GM19372 (cell line): ENCODE results near the gene MFSD12.

ENCODE experiments used
- ATAC-seq: cut with Tn5 transposase; IDR thresholded peaks from one replicate; pipeline ENCODE4 v1.9.1; 2021; ENCODE audit warnings: mild to moderate bottlenecking, low read depth, moderate library complexity; ENCODE audit not compliant: unreplicated experiment

Gene MFSD12

DNA sequence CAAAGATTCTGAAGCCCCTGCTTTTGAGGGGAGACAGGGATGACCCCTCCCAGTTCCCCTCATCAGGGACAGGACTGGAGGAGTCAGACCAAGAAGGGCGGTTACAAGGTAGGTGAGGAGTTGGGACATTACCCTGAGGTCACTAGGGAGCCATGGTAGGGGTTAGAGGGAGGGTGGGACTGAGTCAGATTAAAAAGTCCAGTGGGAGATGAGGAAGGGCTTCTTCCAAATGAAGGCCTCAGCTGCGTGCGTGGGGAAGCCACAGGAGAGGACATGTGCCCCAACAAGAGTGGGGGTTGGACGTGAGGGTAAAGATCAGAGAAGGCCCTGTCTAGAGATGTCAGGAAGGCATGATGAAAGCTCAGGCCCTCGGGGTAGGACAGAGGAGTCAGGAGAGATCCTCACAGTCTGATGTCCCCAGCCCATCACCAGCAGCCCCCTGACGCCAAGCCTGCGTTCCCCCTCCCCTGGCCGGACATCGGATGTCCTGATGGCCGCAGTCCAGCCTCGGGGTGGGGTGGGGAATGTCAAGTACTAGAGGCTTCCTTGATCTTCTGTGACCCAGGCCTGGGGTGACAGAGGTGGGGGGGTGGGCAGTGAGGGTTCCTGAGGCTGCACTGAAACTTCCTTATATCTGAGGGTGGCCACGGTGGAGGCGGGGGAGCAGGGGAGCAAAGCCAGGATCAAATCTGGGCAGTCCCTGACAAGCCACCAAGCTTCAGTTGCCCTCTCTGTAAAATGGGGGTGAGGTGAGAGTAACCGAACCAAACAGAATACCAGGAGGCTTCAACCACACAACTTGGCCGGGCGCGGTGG, 6.5 kb upstream of the MFSD12 start:
- no peak for ATAC-seq

- ATAC-seq: peak; percentile 32
Observed at GRCh38 chr19:3556978-3557460, 367 bp downstream of the MFSD12 start.

DNA sequence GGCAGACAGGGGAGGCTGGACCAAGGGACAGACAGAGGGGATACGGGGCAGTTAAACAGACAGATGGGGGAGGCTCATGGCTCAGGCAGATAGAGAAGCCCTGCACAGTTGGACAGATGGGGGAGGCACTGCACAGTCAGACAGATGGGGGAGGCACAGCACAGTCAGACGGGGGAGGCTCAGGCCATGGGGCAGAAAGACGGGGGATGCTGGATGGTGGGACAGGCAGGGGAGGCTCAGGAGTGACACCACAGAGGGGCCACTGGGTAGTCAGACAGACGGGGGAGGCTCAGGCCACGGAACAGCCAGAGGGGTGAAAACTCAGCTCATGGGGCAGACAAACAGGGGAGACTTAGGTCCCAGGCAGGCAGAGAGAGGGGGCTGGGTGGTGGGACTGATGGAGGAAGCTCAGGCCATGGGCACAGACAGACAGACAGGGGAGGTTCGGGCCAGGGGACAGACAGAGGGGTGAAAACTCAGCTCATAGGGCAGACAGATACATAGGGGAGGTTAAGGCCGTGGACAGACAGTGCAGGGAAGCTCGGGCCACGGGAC, 886 bp downstream of the MFSD12 start:
- ATAC-seq: no peak

DNA sequence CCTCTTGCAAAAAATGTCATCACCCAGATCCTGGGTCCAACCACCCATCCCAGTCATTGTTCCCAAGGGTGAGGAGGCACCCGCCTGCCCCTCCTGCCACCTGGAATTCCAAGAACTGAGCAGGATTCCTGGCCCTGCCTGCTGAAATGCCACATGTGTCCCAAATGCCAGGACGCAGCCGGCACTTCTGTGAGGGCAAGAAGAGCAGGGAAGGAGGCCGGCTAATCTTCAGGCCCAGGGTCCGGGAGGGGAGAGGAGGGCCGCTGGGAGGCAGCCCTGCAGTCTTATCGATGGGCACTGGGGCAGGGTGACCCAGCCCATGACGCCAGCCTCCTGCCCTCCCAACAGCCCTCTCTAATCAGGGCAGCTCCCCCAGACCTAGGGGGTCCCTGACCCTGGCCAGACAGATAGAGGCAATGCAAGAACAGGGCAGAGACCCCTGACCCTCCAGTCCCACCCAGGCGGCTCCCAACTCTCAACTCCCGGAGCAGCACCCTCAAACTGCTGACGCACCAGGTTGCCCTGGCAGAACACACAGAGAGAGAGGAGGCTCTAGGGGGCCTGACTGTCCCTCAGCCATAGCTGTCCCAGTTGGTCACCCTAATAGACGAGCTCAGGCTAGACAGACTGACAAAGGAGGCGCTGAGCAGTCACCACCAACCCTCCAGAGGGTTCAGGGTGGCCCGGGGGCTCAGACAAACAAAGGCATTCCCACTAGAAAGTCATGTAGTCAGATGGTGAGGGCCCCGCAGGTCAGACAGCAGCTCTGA, 1.5 kb downstream of the MFSD12 start:
- ATAC-seq: no peak

GRCh38 chr19:3554254-3555083, 2.9 kb downstream of the MFSD12 start:
- no peak for ATAC-seq

DNA sequence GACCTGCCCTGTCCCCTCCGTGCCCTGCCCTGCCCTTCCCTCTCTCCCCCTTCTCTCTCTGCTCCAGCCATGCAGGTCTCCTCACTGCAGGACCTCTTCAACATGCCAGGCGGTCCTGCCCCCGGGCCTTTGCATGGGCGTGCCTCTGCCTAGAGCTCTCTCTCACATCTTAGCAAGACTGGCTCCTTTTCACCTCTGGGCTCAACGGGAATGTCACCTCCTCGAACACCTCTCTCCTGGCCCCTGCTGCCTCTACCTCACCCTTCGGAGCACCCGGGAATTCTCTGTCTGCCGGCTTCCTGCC, 5.6 kb downstream of the MFSD12 start:
- ATAC-seq: no peak

GRCh38 chr19:3550947-3551791, 6.2 kb downstream of the MFSD12 start:
- no peak for ATAC-seq

DNA sequence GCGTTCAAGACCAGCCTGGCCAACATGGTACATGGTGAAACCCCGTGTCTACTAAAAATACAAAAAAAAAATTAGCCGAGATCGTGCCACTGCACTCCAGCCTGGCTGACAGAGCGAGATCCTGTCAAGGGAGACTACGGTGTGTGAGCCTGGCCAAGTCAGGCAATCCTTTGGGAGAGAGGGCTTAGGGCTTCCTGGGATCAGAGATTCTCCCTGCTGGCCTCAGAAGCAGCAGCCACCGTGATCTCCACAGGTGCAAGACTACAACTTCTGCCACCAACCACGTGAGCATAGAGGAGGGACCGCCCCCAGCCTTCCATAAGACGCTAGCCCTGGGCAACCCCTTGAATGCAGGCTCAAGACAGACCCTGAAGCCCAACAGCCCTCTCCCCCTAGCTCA, 7.6 kb downstream of the MFSD12 start:
- ATAC-seq: no peak

GRCh38 chr19:3548606-3549005, 8.8 kb downstream of the MFSD12 start:
- ATAC-seq: no peak

DNA sequence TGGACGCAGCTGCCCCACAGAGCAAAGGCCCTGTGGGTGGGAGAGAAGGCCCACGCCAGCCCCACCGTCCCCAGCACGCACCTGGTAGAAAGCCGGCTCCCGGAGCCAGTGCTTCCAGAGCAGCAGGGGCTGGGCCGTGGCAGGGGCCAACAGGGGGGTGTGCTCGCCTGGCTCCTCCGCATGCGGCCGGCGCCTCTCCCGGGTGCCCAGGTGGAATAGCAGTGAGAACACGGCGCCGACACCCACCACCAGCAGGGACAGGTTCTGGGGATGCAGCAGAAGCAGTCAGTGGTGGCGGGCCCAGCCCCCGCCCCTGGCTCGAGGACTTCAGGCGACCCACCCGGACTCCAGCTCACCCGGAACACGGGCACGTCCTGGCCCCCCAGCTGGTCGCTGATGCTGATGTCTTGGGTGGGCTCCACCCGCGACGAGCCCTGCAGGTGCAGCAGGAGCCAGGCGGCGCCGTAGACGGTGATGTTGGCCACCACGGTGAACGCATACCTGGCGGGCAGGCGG, 9.6 kb downstream of the MFSD12 start:
- no peak for ATAC-seq

DNA sequence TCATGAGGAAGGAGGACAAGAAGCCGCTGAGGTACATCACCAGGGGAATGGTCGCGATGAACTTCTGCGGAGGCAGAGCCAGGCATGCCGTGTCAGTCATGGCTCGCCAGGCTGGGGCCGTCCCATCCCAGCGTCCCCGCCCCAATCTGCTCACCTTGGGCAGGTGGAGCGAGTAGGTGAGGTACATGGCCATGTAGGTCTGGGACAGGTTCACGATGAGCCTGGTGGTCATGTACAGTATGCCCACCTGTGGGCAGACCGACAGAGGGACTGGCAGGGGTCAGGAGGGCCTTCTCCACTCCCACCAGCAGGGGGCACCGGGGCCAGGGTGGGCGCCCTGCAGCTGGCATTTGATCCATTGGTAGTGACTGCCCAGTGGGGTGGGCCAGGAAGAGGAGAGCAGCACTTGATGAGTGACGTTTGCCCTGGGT, 10.1 kb downstream of the MFSD12 start:
- ATAC-seq: no peak

GRCh38 chr19:3546119-3546518, 11.3 kb downstream of the MFSD12 start:
- ATAC-seq: no peak

DNA sequence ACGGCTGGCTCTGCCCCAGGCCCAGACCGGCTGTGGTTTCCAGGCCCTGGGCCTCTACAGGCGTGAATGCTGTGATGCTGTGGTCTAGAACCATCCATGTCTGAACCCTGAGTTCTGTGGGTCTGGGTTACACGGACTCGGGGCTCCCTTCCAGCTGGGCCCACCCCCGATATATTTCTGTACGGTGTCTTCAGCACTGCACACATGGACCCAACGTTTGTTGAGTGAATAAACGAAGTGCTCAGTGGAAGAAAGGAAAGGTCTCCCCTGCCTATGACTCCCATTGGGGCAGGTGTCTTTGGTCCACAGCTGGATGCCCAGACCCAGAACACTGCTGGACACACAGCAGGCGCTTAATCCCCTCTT, 11.7 kb downstream of the MFSD12 start:
- no peak for ATAC-seq

DNA sequence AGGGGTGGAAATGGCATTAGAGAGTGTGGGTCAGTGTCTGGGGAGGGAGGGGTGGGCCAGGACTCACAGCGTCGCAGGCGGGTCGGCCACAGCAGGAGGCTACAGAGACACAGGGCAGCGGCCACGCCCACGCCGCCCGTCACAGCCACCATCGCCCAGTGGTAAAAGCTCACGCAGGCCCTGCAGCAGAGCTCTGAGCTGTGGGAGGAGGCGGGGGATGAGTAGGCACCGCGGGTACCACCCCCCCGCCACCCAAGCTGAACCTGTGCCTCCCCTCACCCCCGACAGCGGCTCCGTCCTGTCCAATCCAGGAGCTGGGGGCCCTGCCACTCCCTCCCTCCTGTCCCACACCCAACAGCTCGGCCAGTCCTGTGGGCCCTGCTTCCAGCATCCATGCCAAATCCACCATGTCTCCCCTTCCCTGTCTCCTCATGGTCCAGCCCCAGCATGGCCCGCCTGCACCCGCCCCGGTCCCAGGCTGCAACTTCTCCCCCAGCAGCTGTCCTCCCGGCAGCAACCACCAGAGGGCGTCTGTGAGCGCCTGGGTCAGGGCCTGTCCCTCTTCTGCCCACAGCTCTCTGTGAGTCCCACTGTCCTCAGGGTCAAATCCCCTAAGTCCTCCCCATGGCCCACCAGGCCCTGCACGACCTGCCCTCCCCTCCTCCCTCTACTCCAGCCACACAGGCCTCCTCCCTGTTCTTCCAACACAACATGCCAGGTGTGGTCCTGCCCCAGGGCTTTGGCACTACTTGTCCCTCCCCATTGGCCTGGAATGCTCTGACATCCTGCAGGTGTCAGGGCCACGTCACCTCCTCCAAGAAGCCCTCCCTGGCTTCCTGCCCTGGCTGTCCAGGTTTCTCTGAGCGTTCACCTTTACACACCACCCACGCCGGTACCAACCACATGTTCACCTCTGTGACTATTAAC, 12.4 kb downstream of the MFSD12 start:
- ATAC-seq: no peak

DNA sequence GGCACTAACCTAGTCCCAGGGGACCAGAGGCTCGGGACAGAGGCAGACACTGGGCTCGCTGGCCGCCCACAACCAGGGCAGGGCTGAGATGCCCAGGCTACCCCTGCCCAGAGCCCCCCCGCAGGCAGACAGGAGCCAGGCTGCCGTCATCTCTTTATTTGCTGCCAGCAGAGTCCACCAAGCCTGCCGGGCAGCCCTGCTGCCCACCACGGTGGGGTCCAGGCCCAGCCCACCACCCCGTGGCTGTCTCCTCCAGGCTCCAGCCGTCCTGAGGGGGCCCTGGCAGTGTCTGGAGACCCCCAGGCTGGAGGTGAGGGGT, 13.4 kb downstream of the MFSD12 start:
- no peak for ATAC-seq

DNA sequence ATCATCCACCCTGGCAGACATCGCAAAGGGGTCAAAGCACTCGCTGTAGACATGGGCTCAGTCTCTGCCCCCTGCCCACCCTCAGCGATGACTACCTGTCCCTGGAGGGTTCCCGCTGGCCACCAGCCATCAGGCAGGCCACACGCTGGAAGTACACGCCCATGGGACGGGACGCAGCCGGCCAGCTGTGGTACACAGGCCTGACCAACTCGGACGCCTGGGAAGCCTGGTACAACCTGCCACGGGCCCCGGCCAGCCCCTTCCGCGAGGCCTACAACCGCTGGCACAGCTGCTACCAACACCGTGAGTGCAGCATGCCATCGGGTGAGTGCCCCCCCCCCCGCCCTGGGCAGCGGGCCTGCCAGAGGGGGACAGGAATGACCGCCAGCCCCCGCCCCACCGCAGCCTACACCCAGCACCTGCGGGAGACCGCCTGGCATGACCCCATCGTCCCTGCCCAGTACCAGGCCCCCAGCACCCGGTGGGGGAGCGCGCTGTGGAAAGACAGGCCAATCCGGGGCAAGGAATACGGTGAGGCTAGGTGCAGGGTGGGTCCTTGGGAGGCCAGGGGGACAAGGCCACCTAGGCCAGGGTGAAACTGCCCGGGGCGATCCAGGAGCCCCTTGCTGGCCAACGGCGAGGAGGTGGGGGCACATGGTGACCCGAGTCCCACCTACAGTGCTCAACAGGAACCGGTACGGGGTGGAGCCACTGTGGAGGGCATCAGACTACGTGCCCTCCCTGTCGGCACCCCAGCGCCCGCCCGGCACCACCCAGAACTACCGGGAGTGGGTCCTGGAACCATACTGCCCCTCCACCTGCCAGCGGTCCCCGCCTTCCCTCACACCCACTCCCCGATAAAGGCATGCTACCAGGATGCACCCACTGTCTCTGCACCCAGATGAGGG, 14.0 kb downstream of the MFSD12 start:
- no peak for ATAC-seq

GRCh38 chr19:3539756-3540118, 17.6 kb downstream of the MFSD12 start:
- no peak for ATAC-seq
